Calu3 (cell line): Measurements from ENCODE around the gene PARN. TPM values are rescaled to one million over a fixed set of nuclear protein-coding genes. Genes with fewer than 3 reads are reported as not detected.

Experiments
- BruUV-seq: library from RNA; stranded (reverse); fragments of 400-500 nt; replicated peaks from 2 replicates; lab custom pipeline; 2021; lab: Mats Ljungman, UMichigan
- CTCF ChIA-PET: fragments of 300-600 bp; sonication (Branson Sonifier 250); formaldehyde crosslinking; loops from one replicate; lab custom pipeline; 2022; ENCODE audit warnings: antibody characterized with exemption; lab: Charles Lee
- DNase-seq: peaks from one replicate; pipeline ENCODE4 v3.0.0; 2022
- H3K27ac Mint-ChIP-seq: one replicate; pipeline ENCODE4 v1.8.0; 2022; ENCODE audit warnings: mixed read lengths; ENCODE audit not compliant: unreplicated experiment
- H3K27me3 Mint-ChIP-seq: one replicate; pipeline ENCODE4 v1.8.0; 2022; ENCODE audit warnings: mixed read lengths; ENCODE audit not compliant: unreplicated experiment
- H3K36me3 Mint-ChIP-seq: one replicate; pipeline ENCODE4 v1.8.0; 2022; ENCODE audit warnings: mild to moderate bottlenecking, moderate library complexity, mixed read lengths; ENCODE audit not compliant: insufficient read depth, unreplicated experiment
- H3K4me1 Mint-ChIP-seq: one replicate; pipeline ENCODE4 v1.8.0; 2022; ENCODE audit warnings: mild to moderate bottlenecking, low read depth, mixed read lengths; ENCODE audit not compliant: unreplicated experiment
- H3K4me3 Mint-ChIP-seq: one replicate; pipeline ENCODE4 v1.8.0; 2022; ENCODE audit warnings: mild to moderate bottlenecking, low read depth, moderate library complexity, mixed read lengths; ENCODE audit not compliant: unreplicated experiment
- H3K9me3 Mint-ChIP-seq: one replicate; pipeline ENCODE4 v1.8.0; 2022; ENCODE audit warnings: low read depth, mixed read lengths; ENCODE audit not compliant: unreplicated experiment
- CTCF ChIP-seq: fragments of 200-600 bp; IDR thresholded peaks from one replicate; pipeline ENCODE4 v1.8.0; 2022; ENCODE audit warnings: antibody characterized with exemption; ENCODE audit not compliant: unreplicated experiment
- intact Hi-C: fragments of 100-400 bp; cut with micrococcal nuclease; formaldehyde crosslinking; loops from one replicate; pipeline ENCODE4 v1.10.0; 2022; ENCODE audit not compliant: unreplicated experiment
- total RNA-seq: library from RNA; stranded (reverse); gene quantifications from 2 replicates; pipeline ENCODE4 v1.2.3, GENCODE V29; 2022

Gene PARN
- total RNA-seq, 1 experiment from 2014 or later: 59.1 TPM

DNA sequence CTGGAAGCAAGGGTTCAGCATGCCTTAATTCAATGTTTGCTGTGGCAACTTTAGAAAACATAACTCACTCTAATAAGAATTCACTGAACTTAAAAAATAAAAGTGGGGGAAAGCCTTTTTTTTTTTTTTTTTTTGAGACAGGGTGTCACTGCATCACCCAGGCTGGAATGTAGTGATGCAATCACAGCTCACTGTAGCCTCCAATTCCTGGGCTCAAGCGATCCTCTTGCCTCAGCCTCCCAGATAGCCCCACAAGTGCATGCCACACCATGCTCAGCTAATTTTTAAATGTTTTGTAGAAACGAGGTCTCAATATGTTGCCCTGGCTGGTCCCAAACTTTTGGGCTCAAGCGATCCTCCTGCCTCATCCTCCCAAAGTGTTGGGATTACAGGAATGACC lies 243.9 kb downstream of the PARN start:
- no peaks in the 10 kb centered on the region for H3K4me1 Mint-ChIP-seq
- no peak overlapping the region for H3K4me3 Mint-ChIP-seq
- no peak overlapping the region for H3K27ac Mint-ChIP-seq
- TF ChIP-seq CTCF: no peak
- CTCF ChIA-PET: interaction anchor here (0.6 kb wide), 1 partner anchor 185 kb away, joined by 5 read pairs; no protein-coding TSS in a partner anchor
- no peaks in the 10 kb centered on the region for H3K27me3 Mint-ChIP-seq
- no peaks in the 10 kb centered on the region for H3K9me3 Mint-ChIP-seq
- H3K36me3 Mint-ChIP-seq: peaks cover 4% of the 10 kb centered on the region
- no TSS peak for BruUV-seq
- intact Hi-C loops: no loop called here
- DNase-seq: no peak

Other genes starting within 250 kb of the PARN start
- gene BFAR, start 2.7 kb upstream of the PARN start, total RNA-seq: 83.8 and 97.9 TPM in 2 replicates
- 3.3 and 6.3 TPM in 2 replicates for gene PLA2G10, start 64.0 kb upstream of the PARN start, total RNA-seq
- 8.2 and 9.1 TPM in 2 replicates for gene NPIPA3, start 73.2 kb upstream of the PARN start, total RNA-seq
- not detected in 2 replicates for gene NPIPA2, start 112.3 kb upstream of the PARN start, total RNA-seq
- gene NOMO1, start 203.5 kb upstream of the PARN start, total RNA-seq: 172 and 199 TPM in 2 replicates